Panc1 (cell line): ENCODE measurements around the gene NOP14. TPM values are rescaled to one million over a fixed set of nuclear protein-coding genes. Genes with fewer than 3 reads are reported as not detected.

Experiments
- ATAC-seq: fragments of 200-7000 bp; cut with Tn5 transposase; 2 replicates; pipeline ENCODE4 v1.9.1; 2020; ENCODE audit warnings: mild to moderate bottlenecking, moderate library complexity
- BruUV-seq: library from RNA; stranded (reverse); fragments of 400-500 nt; replicated peaks from 2 replicates; lab custom pipeline; 2021; lab: Mats Ljungman, UMichigan
- CTCF ChIA-PET: fragments of 300-600 bp; sonication (Branson Sonifier 250); formaldehyde crosslinking; loops from one replicate; lab custom pipeline; 2022; ENCODE audit warnings: antibody characterized with exemption; lab: Charles Lee
- POLR2A ChIA-PET: fragments of 300-600 bp; sonication (Branson Sonifier 250); formaldehyde crosslinking; loops from one replicate; lab custom pipeline; 2022; ENCODE audit warnings: antibody characterized with exemption; lab: Charles Lee
- DNase-seq: peaks from one replicate; pipeline ENCODE4 v3.0.0-alpha.2; 2010; ENCODE audit warnings: low read depth, low spot score
- H3K27ac ChIP-seq: 2 replicates; pipeline ENCODE4 v1.5.1; 2011; ENCODE audit warnings: mild to moderate bottlenecking, low read length, inconsistent platforms
- H3K27me3 ChIP-seq: fragments of 200-500 bp; sonication (Bioruptor generic); 2 replicates; pipeline ENCODE4 v1.6.0; 2014; ENCODE audit warnings: low read length, inconsistent platforms; ENCODE audit not compliant: control insufficient read depth, insufficient read depth
- H3K36me3 ChIP-seq: fragments of 200-500 bp; sonication (Bioruptor generic); 2 replicates; pipeline ENCODE4 v1.5.1; 2014; ENCODE audit warnings: inconsistent platforms, mild to moderate bottlenecking, low read length, moderate library complexity; ENCODE audit not compliant: control insufficient read depth, insufficient read depth
- H3K4me1 ChIP-seq: 2 replicates; pipeline ENCODE4 v1.5.1; 2011; ENCODE audit warnings: inconsistent platforms, mild to moderate bottlenecking, low read length, moderate library complexity; ENCODE audit not compliant: control insufficient read depth, insufficient read depth
- H3K4me3 ChIP-seq, 2 experiments: 2 replicates each; pipeline ENCODE4 v1.5.1; 2011 to 2012; ENCODE audit warnings: low read depth in 2 of 2, low read length in 2 of 2, mild to moderate bottlenecking in 2 of 2, inconsistent platforms in 1 of 2, moderate library complexity in 1 of 2
- H3K9me3 ChIP-seq: fragments of 200-500 bp; sonication (Bioruptor generic); 2 replicates; pipeline ENCODE4 v1.5.1; 2014; ENCODE audit warnings: low read depth, mild to moderate bottlenecking, inconsistent platforms, low read length, moderate library complexity; ENCODE audit not compliant: control insufficient read depth, insufficient read depth
- POLR2AphosphoS5 ChIP-seq: IDR thresholded peaks from 2 replicates; pipeline ENCODE4 v1.6.1; 2012; ENCODE audit warnings: mild to moderate bottlenecking, low read depth, low read length, moderate library complexity
- REST ChIP-seq, 2 experiments: IDR thresholded peaks; 2 replicates each; pipeline ENCODE4 v1.6.1; 2011 to 2012; ENCODE audit warnings: low read depth in 2 of 2, control low read depth in 1 of 2, low read length in 1 of 2, mild to moderate bottlenecking in 1 of 2, moderate library complexity in 1 of 2; ENCODE audit not compliant: insufficient read depth in 1 of 2
- SIN3A ChIP-seq: IDR thresholded peaks from 2 replicates; pipeline ENCODE4 v1.6.1; 2012; ENCODE audit warnings: low read depth, mild to moderate bottlenecking, low read length, moderate library complexity, borderline replicate concordance; ENCODE audit not compliant: insufficient read depth
- TCF7L2 ChIP-seq: IDR thresholded peaks from 2 replicates; pipeline ENCODE4 v1.6.1; 2011; ENCODE audit warnings: mild to moderate bottlenecking, low read depth, low read length, inconsistent platforms
- in situ Hi-C: cut with HindIII; loops from 2 replicates; pipeline ENCODE4 v1.10.0; 2016; ENCODE audit warnings: low sequenced_read_pairs, low pct_unique_long_range_greater_than_20kb
- intact Hi-C: fragments of 100-400 bp; cut with micrococcal nuclease; formaldehyde crosslinking; loops from one replicate; pipeline ENCODE4 v1.10.0; 2022; ENCODE audit not compliant: unreplicated experiment
- total RNA-seq: library from RNA; stranded (reverse); gene quantifications from one replicate; pipeline ENCODE4 v1.2.1, GENCODE V29; 2021; ENCODE audit not compliant: unreplicated experiment
- TF ChIP-seq, protein P1 (sequence below): fragments of 450-650 bp; IDR thresholded peaks from 2 replicates; pipeline ENCODE4 v1.5.1; 2017; ENCODE audit warnings: mild to moderate bottlenecking

NOP14 gene
- total RNA-seq, 1 experiment from 2014 or later, result 32.9 TPM

DNA sequence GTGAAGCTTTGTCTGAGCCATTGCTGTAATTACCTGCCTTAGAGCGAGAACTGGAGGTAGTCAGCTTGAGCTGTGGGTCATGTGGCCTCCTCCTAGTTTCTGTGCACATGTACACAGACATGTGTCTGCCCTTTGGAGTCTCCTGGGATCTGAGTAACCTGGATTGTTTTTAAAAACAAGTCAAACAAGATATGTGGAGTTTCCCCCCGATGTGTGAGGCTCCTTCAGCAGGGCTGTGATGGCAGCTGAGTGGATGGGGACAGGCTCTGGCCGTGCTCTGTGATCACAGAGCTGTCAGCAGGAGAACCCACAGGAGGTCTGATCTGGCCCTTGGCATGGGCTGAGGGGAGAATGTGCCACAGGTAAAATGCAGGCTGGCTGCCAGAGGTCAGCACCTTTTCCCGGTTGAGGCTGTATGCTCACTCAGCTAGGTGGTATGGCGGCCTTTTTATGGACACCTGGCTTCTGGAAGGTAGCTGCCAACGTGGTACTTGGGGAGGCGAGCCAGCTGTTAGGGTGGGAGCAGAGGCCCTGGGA lies 38.4 kb downstream of the NOP14 start:
- no peaks in the 10 kb centered on the region for H3K27me3 ChIP-seq
- no peak for TF ChIP-seq TCF7L2
- TF ChIP-seq, protein P1, sequence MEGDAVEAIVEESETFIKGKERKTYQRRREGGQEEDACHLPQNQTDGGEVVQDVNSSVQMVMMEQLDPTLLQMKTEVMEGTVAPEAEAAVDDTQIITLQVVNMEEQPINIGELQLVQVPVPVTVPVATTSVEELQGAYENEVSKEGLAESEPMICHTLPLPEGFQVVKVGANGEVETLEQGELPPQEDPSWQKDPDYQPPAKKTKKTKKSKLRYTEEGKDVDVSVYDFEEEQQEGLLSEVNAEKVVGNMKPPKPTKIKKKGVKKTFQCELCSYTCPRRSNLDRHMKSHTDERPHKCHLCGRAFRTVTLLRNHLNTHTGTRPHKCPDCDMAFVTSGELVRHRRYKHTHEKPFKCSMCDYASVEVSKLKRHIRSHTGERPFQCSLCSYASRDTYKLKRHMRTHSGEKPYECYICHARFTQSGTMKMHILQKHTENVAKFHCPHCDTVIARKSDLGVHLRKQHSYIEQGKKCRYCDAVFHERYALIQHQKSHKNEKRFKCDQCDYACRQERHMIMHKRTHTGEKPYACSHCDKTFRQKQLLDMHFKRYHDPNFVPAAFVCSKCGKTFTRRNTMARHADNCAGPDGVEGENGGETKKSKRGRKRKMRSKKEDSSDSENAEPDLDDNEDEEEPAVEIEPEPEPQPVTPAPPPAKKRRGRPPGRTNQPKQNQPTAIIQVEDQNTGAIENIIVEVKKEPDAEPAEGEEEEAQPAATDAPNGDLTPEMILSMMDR, result no peak
- ChIA-PET POLR2A (no interaction called here), CTCF (no interaction called here)
- H3K27ac ChIP-seq, result no peak overlapping the region
- H3K9me3 ChIP-seq, result no peaks in the 10 kb centered on the region
- intact Hi-C loops, result no loop called here
- H3K36me3 ChIP-seq, result no peaks in the 10 kb centered on the region
- H3K4me1 ChIP-seq, result no peaks in the 10 kb centered on the region; the same call in 1 of the 2 replicates
- in situ Hi-C loops, result no loop called here
- H3K4me3 ChIP-seq, result no peak overlapping the region
- DNase-seq (no peak), ATAC-seq (no peak)
- BruUV-seq, result no TSS peak

- no peak for DNase-seq
- ChIA-PET CTCF (no interaction called here), POLR2A (no interaction called here)
- no peaks in the 10 kb centered on the region for H3K36me3 ChIP-seq
- no peaks in the 10 kb centered on the region for H3K27me3 ChIP-seq
- TF ChIP-seq REST (IDR thresholded peaks at IDR 0.05; ENCODE audit: insufficient read depth in 1 of 2, low read depth in 2 of 2, low read length in 1 of 2), result no peak
- TF ChIP-seq TCF7L2, result no peak
- TF ChIP-seq SIN3A, result no peak
- H3K4me1 ChIP-seq, result no peaks in the 10 kb centered on the region; the same call in 1 of the 2 replicates
- no peak for ATAC-seq
- H3K4me3 ChIP-seq, result no peak overlapping the region
- intact Hi-C loops (no loop called here), in situ Hi-C loops (no loop called here)
- no TSS peak for BruUV-seq
- H3K27ac ChIP-seq, result no peak overlapping the region
- H3K9me3 ChIP-seq, result no peaks in the 10 kb centered on the region
These were observed 38.9 kb downstream of the NOP14 start for GRCh38 chr4:2924286-2924685.

DNA sequence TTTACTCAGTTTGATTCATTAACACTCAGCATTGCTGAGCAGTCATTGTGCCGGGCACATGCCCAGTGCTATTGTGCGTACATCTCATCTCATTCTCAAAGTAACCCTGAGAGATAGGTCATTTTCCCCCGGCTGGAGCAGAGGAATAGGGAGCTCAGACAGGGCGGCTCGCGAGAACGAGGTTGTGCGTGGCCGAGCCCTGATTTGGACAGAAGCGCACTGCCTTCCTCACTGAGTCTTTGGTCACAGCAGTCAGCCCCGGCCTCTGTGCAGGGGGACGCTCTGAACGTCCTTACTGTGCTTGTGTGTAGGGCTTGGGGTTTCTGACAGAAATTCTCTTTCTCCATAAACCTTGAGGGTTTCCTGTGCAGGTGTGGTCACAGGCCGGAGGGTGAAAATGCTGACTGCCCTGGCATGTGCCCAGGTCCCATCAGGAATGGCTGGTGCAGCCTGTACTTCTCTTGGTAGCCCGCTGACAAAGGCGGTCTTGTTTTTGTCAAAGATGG lies 39.5 kb downstream of the NOP14 start:
- in situ Hi-C loops, result no loop called here
- no peaks in the 10 kb centered on the region for H3K36me3 ChIP-seq
- CTCF ChIA-PET, result no interaction called here

More for the DNA sequence above, 39.5 kb downstream of the NOP14 start:
- TF ChIP-seq REST (IDR thresholded peaks at IDR 0.05; ENCODE audit: insufficient read depth in 1 of 2, low read depth in 2 of 2, low read length in 1 of 2) (no peak), TCF7L2 (no peak), SIN3A (no peak), POLR2AphosphoS5 (no peak)
- TF ChIP-seq, protein P1, result no peak
- H3K4me3 ChIP-seq, result no peak overlapping the region
- no peaks in the 10 kb centered on the region for H3K27me3 ChIP-seq
- ATAC-seq (no peak), DNase-seq (no peak)
- H3K27ac ChIP-seq, result no peak overlapping the region
- POLR2A ChIA-PET, result no interaction called here
- intact Hi-C loops, result no loop called here
- H3K9me3 ChIP-seq, result no peaks in the 10 kb centered on the region
- no TSS peak for BruUV-seq
- H3K4me1 ChIP-seq, result no peaks in the 10 kb centered on the region
